Peyer's patch (tissue), 4 donors: Measurements from ENCODE around the gene COL6A3. TPM values are rescaled to one million over a fixed set of nuclear protein-coding genes. Genes with fewer than 3 reads are reported as not detected.

Experiments
- DNase-seq, 3 donors: peaks; one replicate each; pipeline ENCODE4 v3.0.0-alpha.2; 2017 to 2019
- H3K27ac ChIP-seq, 4 donors: fragments of 200-600 bp; sonication (generic); one replicate each; pipeline ENCODE4 v1.5.1; 2016 to 2019
- H3K27me3 ChIP-seq, 2 donors: fragments of 200-600 bp; sonication (generic); one replicate each; pipeline ENCODE4 v1.5.1; 2019
- H3K36me3 ChIP-seq, 3 donors: fragments of 200-600 bp; sonication (generic); one replicate each; pipeline ENCODE4 v1.5.1; 2016 to 2019
- H3K4me1 ChIP-seq, 4 donors: fragments of 200-600 bp; sonication (generic); one replicate each; pipeline ENCODE4 v1.5.1; 2016 to 2019
- H3K4me3 ChIP-seq, 4 donors: fragments of 200-600 bp; sonication (generic); 1 replicate in 3 of 4; 2 replicates in 1 of 4; pipeline ENCODE4 v1.5.1; 2016 to 2019; ENCODE audit warnings: mild to moderate bottlenecking in 1 of 4
- H3K9me3 ChIP-seq, 4 donors: fragments of 200-600 bp; sonication (generic); one replicate each; pipeline ENCODE4 v1.5.1; 2016 to 2019; ENCODE audit warnings: mild to moderate bottlenecking in 1 of 4
- POLR2A ChIP-seq, 2 donors: fragments of 450-650 bp; IDR thresholded peaks; one replicate each; pipeline ENCODE4 v1.5.1; 2017; ENCODE audit warnings: antibody characterized with exemption in 2 of 2, mild to moderate bottlenecking in 2 of 2, moderate library complexity in 2 of 2
- total RNA-seq, 4 donors: library from RNA; depleted of rRNA; stranded (reverse); fragments of >200 nt; gene quantifications; one replicate each; pipeline ENCODE4 v1.1.0, GENCODE V29; 2016
- TF ChIP-seq, protein P1 (sequence below), 6 experiments: fragments of 450-650 bp in 4 of 6; fragments of 200-600 bp in 2 of 6; sonication (generic) in 1 of 6; IDR thresholded peaks; one replicate each; pipeline ENCODE4 v1.5.1; 2017 to 2019; ENCODE audit warnings: antibody characterized with exemption in 6 of 6, mild to moderate bottlenecking in 3 of 6, moderate library complexity in 1 of 6

Gene COL6A3
- total RNA-seq, 4 donors from 2014 or later = 51.7 to 172 (median 71.0) TPM

DNA sequence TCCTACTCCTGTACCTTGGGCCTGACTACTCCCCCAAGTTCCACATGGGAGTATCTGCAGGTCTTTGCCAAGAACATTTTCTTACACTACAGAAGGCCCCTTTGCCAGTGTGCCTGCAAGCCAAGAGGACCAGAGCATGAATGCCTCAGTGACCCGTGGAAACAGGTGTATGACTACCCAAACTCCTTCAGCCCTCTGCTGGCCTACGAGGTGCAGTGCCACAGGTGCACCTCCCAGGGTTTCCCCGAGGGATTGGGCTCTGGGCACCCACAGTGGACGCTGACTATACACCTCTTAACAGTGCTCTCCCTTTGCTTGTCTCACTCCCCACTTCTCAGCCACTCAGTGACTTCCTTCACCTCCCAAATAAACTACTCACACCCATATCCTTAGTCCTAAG, 91.4 kb downstream of the COL6A3 start:
- DNase-seq = peak in 1 of 3 donors; percentile 60
- Histone ChIP-seq H3K4me1 (no peaks in the 10 kb centered on the region), H3K27me3 (no peaks in the 10 kb centered on the region), H3K27ac (peak overlapping the region in 2 of 4 donors; percentile 51 to 77), H3K36me3 (no peaks in the 10 kb centered on the region), H3K9me3 (no peaks in the 10 kb centered on the region), H3K4me3 (no peak overlapping the region)
- TF ChIP-seq, protein P1, sequence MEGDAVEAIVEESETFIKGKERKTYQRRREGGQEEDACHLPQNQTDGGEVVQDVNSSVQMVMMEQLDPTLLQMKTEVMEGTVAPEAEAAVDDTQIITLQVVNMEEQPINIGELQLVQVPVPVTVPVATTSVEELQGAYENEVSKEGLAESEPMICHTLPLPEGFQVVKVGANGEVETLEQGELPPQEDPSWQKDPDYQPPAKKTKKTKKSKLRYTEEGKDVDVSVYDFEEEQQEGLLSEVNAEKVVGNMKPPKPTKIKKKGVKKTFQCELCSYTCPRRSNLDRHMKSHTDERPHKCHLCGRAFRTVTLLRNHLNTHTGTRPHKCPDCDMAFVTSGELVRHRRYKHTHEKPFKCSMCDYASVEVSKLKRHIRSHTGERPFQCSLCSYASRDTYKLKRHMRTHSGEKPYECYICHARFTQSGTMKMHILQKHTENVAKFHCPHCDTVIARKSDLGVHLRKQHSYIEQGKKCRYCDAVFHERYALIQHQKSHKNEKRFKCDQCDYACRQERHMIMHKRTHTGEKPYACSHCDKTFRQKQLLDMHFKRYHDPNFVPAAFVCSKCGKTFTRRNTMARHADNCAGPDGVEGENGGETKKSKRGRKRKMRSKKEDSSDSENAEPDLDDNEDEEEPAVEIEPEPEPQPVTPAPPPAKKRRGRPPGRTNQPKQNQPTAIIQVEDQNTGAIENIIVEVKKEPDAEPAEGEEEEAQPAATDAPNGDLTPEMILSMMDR (IDR thresholded peaks at IDR 0.05) = peak in 4 of 6 experiments; percentile 11 to 54 (median 40)
- no peak for TF ChIP-seq POLR2A (IDR thresholded peaks at IDR 0.05)

DNA sequence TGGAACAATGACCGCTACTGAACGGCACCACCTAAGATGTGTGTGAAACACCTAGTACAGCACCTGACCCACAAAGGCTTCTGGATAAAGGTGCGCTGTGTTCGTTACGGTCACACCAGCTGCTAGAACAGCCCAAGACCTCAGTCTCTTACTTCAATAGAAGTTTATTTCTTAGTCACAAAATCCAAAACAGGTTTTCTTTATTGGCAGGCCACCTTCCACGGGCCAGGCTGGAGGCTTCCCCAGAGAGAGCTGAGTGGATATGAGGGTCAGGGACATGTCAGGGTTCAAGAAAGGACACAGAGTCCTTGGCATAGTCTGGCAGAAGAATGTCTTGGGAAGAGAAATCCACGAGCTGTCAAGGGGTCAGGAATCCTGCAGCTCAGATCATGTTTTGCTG, 92.2 kb downstream of the COL6A3 start:
- DNase-seq = no peak
- Histone ChIP-seq H3K27me3 (no peaks in the 10 kb centered on the region), H3K4me1 (no peaks in the 10 kb centered on the region), H3K36me3 (no peaks in the 10 kb centered on the region), H3K9me3 (no peaks in the 10 kb centered on the region), H3K27ac (peak overlapping the region; percentile 6 to 77 (median 42)), H3K4me3 (no peak overlapping the region)
- TF ChIP-seq, protein P1 (IDR thresholded peaks at IDR 0.05) = no peak
- no peak for TF ChIP-seq POLR2A (IDR thresholded peaks at IDR 0.05)

DNA sequence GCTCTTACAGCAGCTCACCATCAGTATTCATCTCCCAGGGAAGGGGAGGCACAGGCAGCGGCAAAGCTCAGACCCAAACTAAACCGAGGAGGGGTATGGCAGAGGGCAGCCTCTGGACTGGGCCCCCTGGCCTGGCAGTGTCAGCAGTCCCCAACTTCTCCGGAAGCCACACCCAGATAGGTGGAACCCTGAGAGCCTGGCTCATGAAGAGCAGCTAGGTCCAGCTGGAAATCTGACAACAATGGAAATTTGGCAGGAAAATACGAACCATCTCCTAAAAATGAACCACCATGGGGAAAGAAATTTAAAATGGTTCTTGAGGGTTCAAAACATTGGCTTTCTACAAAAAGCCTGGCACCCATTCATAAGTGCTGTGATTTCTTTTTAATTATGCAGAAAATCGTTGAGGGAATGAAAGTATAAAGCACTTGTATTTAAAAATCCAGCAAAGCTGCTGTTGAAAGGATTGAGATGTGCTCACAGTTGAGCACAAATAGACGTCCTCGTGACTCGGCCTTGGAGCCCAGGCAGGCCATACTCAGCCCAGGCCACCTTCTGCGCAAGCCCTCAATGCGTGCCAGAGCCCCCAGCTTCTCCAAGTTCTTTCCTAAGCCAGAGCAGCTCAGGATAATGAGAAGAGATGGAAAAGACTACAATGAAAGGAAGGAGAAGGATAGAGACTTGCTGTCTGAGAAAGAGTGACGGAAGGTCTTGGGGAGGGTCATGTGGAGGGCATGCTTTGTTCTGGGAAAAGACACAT, 93.0 kb downstream of the COL6A3 start:
- Histone ChIP-seq H3K27ac (peak overlapping the region; percentile 6 to 77 (median 44)), H3K36me3 (no peaks in the 10 kb centered on the region), H3K4me3 (no peak overlapping the region), H3K27me3 (no peaks in the 10 kb centered on the region), H3K9me3 (no peaks in the 10 kb centered on the region), H3K4me1 (peaks cover 0 to 7% (median 0%) of the 10 kb centered on the region in 4 donors)
- DNase-seq = peak in 1 of 3 donors; percentile 67
- TF ChIP-seq POLR2A (IDR thresholded peaks at IDR 0.05) = no peak
- TF ChIP-seq, protein P1 (IDR thresholded peaks at IDR 0.05) = no peak

DNA sequence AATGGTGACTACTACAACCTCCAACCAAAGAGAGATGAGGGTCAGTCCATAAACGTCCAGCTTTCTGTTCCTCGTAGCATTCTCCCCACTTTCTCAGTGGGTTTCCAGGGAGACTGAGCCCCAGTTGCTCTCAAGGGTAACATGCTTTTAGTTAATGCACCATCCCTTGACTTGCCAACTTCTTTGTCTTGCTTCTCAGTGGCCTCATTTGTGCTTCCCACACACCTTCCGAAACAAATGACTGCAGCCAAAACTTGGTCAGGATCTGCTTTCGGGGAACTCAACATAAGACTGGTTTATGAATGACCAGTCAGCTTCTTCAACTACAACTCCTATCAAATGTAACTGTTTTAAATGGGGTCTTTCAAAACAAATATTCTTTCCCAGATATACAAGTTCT, 94.1 kb downstream of the COL6A3 start:
- Histone ChIP-seq H3K4me3 (no peak overlapping the region), H3K4me1 (peaks cover 0 to 10% (median 2%) of the 10 kb centered on the region in 4 donors)
- DNase-seq = no peak

DNA sequence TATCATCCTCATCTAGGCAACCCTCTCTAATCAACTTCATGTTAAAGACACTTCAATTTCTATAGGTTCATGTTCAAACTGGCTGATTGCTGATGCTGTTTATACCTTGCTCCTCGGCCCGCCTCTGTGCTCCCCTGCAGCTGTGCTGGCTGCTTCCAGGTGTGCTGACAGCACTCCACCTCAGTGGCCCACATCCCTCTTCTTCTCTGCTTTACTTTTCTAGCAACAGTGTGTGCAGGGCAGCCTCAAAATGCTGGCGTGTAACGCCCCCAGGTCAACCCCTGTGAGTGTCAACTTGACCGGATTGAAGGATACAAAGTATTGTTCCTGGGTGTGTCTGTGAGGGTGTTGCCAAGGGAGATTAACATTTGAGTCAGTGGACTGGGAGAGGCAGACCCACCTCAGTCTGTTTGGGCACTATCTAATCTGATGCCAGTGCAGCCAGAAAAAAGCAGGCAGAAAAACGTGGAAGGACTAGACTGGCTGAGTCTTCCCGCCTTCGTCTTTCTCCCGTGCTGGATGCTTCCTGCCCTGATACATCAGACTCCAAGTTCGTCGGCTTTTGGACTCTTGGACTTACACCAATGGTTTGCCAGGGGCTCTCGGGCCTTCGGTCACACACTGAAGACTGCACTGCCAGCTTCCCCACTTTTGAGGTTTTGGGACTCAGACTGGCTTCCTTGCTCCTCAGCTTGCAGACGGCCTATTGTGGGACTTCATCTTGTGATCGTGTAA, 94.7 kb downstream of the COL6A3 start:
- Histone ChIP-seq H3K4me3 (no peak overlapping the region), H3K9me3 (no peaks in the 10 kb centered on the region), H3K4me1 (peaks cover 0 to 10% (median 2%) of the 10 kb centered on the region in 4 donors), H3K27ac (peak overlapping the region in 1 of 4 donors; percentile 13), H3K36me3 (no peaks in the 10 kb centered on the region), H3K27me3 (no peaks in the 10 kb centered on the region)
- TF ChIP-seq, protein P1 (IDR thresholded peaks at IDR 0.05) = no peak
- no peak for TF ChIP-seq POLR2A (IDR thresholded peaks at IDR 0.05)
- DNase-seq = no peak

More for the DNA sequence above, 94.1 kb downstream of the COL6A3 start:
- no peaks in the 10 kb centered on the region for H3K27me3 ChIP-seq
- H3K9me3 ChIP-seq = no peaks in the 10 kb centered on the region
- H3K36me3 ChIP-seq = no peaks in the 10 kb centered on the region
- TF ChIP-seq, protein P1 (IDR thresholded peaks at IDR 0.05) = no peak
- TF ChIP-seq POLR2A (IDR thresholded peaks at IDR 0.05) = no peak
- H3K27ac ChIP-seq = no peak overlapping the region
